Bladder microvascular endothelial cell (primary cell): ENCODE data around the gene FAM83E. TPM values are rescaled to one million over a fixed set of nuclear protein-coding genes. Genes with fewer than 3 reads are reported as not detected.

Source experiments
- total RNA-seq: library from RNA; depleted of rRNA; stranded (reverse); fragments of >200 nt; gene quantifications from 2 replicates; pipeline ENCODE4 v1.2.3, GENCODE V29; 2014

Gene FAM83E
- total RNA-seq, result 0.49 and 0.94 TPM in 2 replicates

GRCh38 chr19:48614436-48615230, at the start of gene FAM83E:
TSS of gene FAM83E (minus strand) at chr19:48615076. CDS start at chr19:48613372, 1,704 bp downstream.

DNA sequence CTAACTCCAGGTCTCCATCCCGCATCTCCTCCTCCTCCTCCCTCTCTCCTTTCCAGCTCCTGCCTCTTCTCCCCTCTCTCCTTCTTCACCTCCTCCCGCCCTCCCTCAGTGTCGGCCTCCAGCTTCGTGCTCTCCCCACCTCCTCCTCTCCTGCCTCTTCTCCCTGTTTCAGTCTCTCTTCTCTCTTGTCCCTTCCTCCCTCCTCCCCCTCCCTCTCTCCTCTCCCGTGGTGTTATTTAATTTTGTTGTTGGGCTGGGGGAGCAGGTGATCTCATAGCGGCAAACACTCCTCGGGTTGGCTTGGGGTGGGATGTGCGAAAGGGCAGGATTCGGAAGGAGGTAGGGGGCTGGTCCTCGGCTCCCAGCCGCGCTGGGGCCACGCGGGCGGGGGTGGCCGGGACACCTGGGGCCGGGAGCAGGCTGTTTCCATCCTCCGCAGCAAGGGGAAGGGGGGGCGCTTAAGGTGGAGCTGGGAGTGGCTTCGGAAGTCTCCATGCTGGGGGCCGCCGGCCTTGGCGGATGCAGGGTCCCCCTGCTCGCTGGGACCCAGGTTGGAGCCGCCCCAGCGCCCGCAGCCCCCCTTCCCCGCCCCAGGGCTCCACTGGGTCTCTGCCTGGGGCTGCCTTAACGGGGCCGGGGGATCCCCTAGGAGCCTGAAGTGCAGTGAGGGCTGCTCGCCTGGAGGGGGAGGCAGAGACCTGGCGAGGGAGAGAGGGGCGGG, 31.3 kb upstream of the FAM83E start, which contains the start of gene CA11:
TSS of gene CA11 (minus strand) at position 187 of the 721 bp plus-strand sequence. CDS start 555 bp downstream, outside the sequence.

DNA sequence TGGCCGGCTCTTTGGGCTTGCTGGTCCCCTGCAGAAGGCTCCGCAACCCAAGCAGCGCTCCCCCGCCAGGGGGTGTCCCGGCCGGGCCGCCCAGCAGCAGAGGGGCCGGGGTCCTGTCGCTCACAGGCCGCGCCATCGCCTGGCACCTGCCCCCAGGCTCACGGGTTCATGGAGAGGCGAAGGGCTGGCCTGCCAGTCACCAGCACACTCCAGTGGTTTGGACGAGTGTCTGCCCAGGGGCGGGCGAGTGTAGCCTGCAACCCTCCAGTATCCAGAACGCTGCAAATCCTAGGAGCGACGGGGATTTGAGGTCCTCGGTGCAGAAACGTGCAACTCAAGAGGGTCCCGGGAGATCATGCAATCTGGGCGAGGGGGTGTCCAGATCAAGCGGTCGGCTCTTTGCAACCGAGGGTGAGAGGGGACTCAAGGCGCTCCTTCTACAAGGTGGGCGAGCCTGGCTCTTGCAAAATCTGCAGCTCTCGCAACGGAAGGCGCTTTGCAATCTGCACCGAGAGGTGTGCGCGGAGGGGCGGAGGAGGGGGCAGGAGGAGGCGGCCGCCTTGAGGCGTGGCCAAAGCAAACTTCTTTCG, 22.1 kb upstream of the FAM83E start, which contains the start of gene DBP:
TSS of gene DBP (minus strand) at position 521 of the 590 bp plus-strand sequence. CDS start at position 136, 385 bp downstream.

GRCh38 chr19:48618916-48619691, 4.2 kb upstream of the FAM83E start, which contains the start of the genes RPL18 and SPHK2:
TSS of gene RPL18 (minus strand) at chr19:48619178. CDS start at chr19:48619143, 35 bp downstream.
TSS of gene SPHK2 (plus strand) at chr19:48619506. CDS start at chr19:48620515, 1,009 bp downstream.

GRCh38 chr19:48606463-48607358, 8.2 kb downstream of the FAM83E start, which contains the start of gene SPACA4:
TSS of gene SPACA4 (plus strand) at chr19:48606742. CDS start at chr19:48606979, 237 bp downstream.

Other genes with a start within 250 kb of the FAM83E start
- 31.9 and 51.2 TPM in 2 replicates for gene KDELR1, start 223.5 kb downstream of the FAM83E start, total RNA-seq
- gene GRIN2D, start 221.4 kb downstream of the FAM83E start, total RNA-seq, result 0.19 and 0.32 TPM in 2 replicates
- gene GRWD1, start 169.1 kb downstream of the FAM83E start, total RNA-seq, result 14.7 and 39.3 TPM in 2 replicates
- under 0.01 and 0.63 TPM in 2 replicates for gene KCNJ14, start 159.5 kb downstream of the FAM83E start, total RNA-seq
- gene CYTH2, start 145.7 kb downstream of the FAM83E start, total RNA-seq, result 48.4 and 53.1 TPM in 2 replicates
- 0.06 TPM in 1 of 2 replicates, not detected in the other for gene LMTK3, start 103.2 kb downstream of the FAM83E start, total RNA-seq
- not detected in 2 replicates for gene SULT2B1, start 62.9 kb downstream of the FAM83E start, total RNA-seq
- not detected in 2 replicates for gene SPACA4, start 8.3 kb downstream of the FAM83E start, total RNA-seq
- gene RPL18, start 4.1 kb upstream of the FAM83E start, total RNA-seq, result 1,360 and 2,089 TPM in 2 replicates
- gene SPHK2, start 4.4 kb upstream of the FAM83E start, total RNA-seq, result 5.2 and 6.4 TPM in 2 replicates
- 1.5 and 2.6 TPM in 2 replicates for gene DBP, start 22.3 kb upstream of the FAM83E start, total RNA-seq
- 0.97 and 2.7 TPM in 2 replicates for gene CA11, start 31.1 kb upstream of the FAM83E start, total RNA-seq
- 0.06 and 0.16 TPM in 2 replicates for gene NTN5, start 57.9 kb upstream of the FAM83E start, total RNA-seq
- not detected in 2 replicates for gene FUT2, start 80.9 kb upstream of the FAM83E start, total RNA-seq
- gene MAMSTR, start 104.6 kb upstream of the FAM83E start, total RNA-seq, result 0.16 and 0.25 TPM in 2 replicates
- gene RASIP1, start 125.5 kb upstream of the FAM83E start, total RNA-seq, result 60.3 and 78.2 TPM in 2 replicates
- 0.16 and 0.50 TPM in 2 replicates for gene IZUMO1, start 131.8 kb upstream of the FAM83E start, total RNA-seq
- 6.3 and 6.9 TPM in 2 replicates for gene FUT1, start 137.6 kb upstream of the FAM83E start, total RNA-seq
- not detected in 2 replicates for gene FGF21, start 140.4 kb upstream of the FAM83E start, total RNA-seq
- gene BCAT2, start 196.0 kb upstream of the FAM83E start, total RNA-seq, result 31.7 and 33.9 TPM in 2 replicates
- gene HSD17B14, start 221.4 kb upstream of the FAM83E start, total RNA-seq, result 5.7 and 9.9 TPM in 2 replicates